Measurements from ENCODE around the gene ZAP70.

The ZAP70 gene

GRCh38 chr2:97769711-97770110, 56.3 kb downstream of the ZAP70 start:
- Histone ChIP-seq H3K36me3 (ENCODE audit: control insufficient read depth in 1 of 2, insufficient read depth in 2 of 2, low read depth in 1 of 2, low read length in 2 of 2) (peaks cover 27 to 78% of the 10 kb centered on the region in 2 experiments), H4K91ac (ENCODE audit: low read length) (no peak overlapping the region), H3K9ac (ENCODE audit: low read length) (no peak overlapping the region), H2AFZ (ENCODE audit: low read depth, low read length) (no peak overlapping the region), H3K4me2 (ENCODE audit: low read length, poor library complexity, severe bottlenecking) (no peak overlapping the region), H4K8ac (ENCODE audit: low read length) (no peak overlapping the region), H3K9me3 (ENCODE audit: control insufficient read depth, low read length) (no peaks in the 10 kb centered on the region), H3K27me3 (ENCODE audit: control insufficient read depth in 1 of 2, insufficient read depth in 1 of 2, low read length in 2 of 2) (no peaks in the 10 kb centered on the region), H3K79me1 (replicated peaks; ENCODE audit: low read length, poor library complexity, severe bottlenecking) (no peaks in the 10 kb centered on the region), H3K23ac (ENCODE audit: low read length in 2 of 2) (no peak overlapping the region), H2BK120ac (ENCODE audit: low read depth, low read length) (no peak overlapping the region), H3K4me3 (ENCODE audit: insufficient read depth in 1 of 2, low read depth in 1 of 2, low read length in 2 of 2) (no peak overlapping the region), H3K4ac (ENCODE audit: low read depth in 1 of 2, low read length in 2 of 2) (no peak overlapping the region), H2AK5ac (ENCODE audit: low read length, severe bottlenecking) (no peak overlapping the region), H3K18ac (ENCODE audit: low read depth in 1 of 2, low read length in 2 of 2) (no peak overlapping the region), H2BK15ac (ENCODE audit: low read depth, poor library complexity, severe bottlenecking) (no peak overlapping the region), H2BK5ac (ENCODE audit: low read depth, low read length, poor library complexity, severe bottlenecking) (no peak overlapping the region), H2BK12ac (ENCODE audit: low read length in 2 of 2) (no peak overlapping the region), H3K27ac (ENCODE audit: low read length, poor library complexity, severe bottlenecking) (no peak overlapping the region), H3K14ac (ENCODE audit: low read length in 2 of 2) (no peak overlapping the region), H3K4me1 (ENCODE audit: control insufficient read depth, insufficient read depth, low read depth, low read length) (peaks cover under 1% of the 10 kb centered on the region)
- 100% methylated on average over 1 of the region's 3 CpGs for WGBS
- DNase-seq, result no peak

DNA sequence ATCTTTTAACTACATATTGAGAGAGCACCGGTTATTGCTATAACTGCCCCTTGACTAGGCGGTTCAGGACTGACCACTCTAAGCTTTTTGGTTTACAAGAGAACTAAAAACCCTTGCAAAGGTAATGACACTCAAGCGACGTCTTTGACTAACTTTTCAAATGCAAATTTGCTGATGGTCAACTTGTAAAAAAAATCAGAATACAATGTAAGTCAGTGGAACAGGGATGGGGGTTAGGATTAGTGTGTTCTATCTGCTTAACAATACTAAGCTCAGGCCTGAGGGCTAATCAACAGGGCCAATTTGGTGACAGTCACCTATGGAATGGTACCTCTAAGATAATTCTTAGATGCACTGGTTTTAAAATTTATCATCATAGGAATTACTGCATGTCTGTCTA, 57.1 kb downstream of the ZAP70 start:
- Histone ChIP-seq H2BK5ac (ENCODE audit: low read depth, low read length, poor library complexity, severe bottlenecking) (no peak overlapping the region), H3K9me3 (ENCODE audit: control insufficient read depth, low read length) (no peaks in the 10 kb centered on the region), H3K4ac (ENCODE audit: low read depth in 1 of 2, low read length in 2 of 2) (no peak overlapping the region), H3K18ac (ENCODE audit: low read depth in 1 of 2, low read length in 2 of 2) (no peak overlapping the region), H3K4me1 (ENCODE audit: control insufficient read depth, insufficient read depth, low read depth, low read length) (no peaks in the 10 kb centered on the region), H3K4me3 (ENCODE audit: insufficient read depth in 1 of 2, low read depth in 1 of 2, low read length in 2 of 2) (no peak overlapping the region), H2BK12ac (ENCODE audit: low read length in 2 of 2) (no peak overlapping the region), H3K23ac (ENCODE audit: low read length in 2 of 2) (no peak overlapping the region), H4K91ac (ENCODE audit: low read length) (no peak overlapping the region), H2BK15ac (ENCODE audit: low read depth, poor library complexity, severe bottlenecking) (no peak overlapping the region), H3K27me3 (ENCODE audit: control insufficient read depth in 1 of 2, insufficient read depth in 1 of 2, low read length in 2 of 2) (no peaks in the 10 kb centered on the region), H3K27ac (ENCODE audit: low read length, poor library complexity, severe bottlenecking) (no peak overlapping the region), H3K9ac (ENCODE audit: low read length) (no peak overlapping the region), H2BK120ac (ENCODE audit: low read depth, low read length) (no peak overlapping the region), H4K8ac (ENCODE audit: low read length) (no peak overlapping the region), H3K36me3 (ENCODE audit: control insufficient read depth in 1 of 2, insufficient read depth in 2 of 2, low read depth in 1 of 2, low read length in 2 of 2) (peaks cover 26 to 78% of the 10 kb centered on the region in 2 experiments), H3K4me2 (ENCODE audit: low read length, poor library complexity, severe bottlenecking) (no peak overlapping the region), H2AK5ac (ENCODE audit: low read length, severe bottlenecking) (no peak overlapping the region), H2AFZ (ENCODE audit: low read depth, low read length) (no peak overlapping the region), H3K14ac (ENCODE audit: low read length in 2 of 2) (no peak overlapping the region), H3K79me1 (replicated peaks; ENCODE audit: low read length, poor library complexity, severe bottlenecking) (no peaks in the 10 kb centered on the region)
- WGBS, result 66% methylated on average over 4 of the region's 4 CpGs
- no peak for DNase-seq

DNA sequence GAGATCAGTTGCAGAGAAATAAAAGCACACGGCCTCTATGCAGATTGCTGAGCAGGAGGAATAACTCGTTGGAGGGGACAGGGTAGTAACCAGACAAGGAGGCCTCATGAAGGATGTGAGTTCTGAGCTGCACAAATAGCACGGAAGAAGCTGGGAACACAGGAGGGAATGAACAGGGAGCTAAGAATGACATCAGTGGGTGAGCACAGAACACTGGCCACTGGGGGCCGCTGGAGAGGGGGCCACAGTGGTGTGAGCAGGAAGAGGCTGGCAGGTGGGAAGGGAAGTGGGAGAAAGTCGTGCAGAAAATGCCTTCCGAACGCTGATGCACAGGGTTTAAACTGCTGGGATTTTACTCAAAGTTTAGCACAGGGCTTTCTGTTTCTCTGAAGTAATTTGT, 61.0 kb downstream of the ZAP70 start:
- Histone ChIP-seq H2BK5ac (ENCODE audit: low read depth, low read length, poor library complexity, severe bottlenecking) (no peak overlapping the region), H3K14ac (ENCODE audit: low read length in 2 of 2) (no peak overlapping the region), H2AFZ (ENCODE audit: low read depth, low read length) (no peak overlapping the region), H3K27me3 (ENCODE audit: control insufficient read depth in 1 of 2, insufficient read depth in 1 of 2, low read length in 2 of 2) (no peaks in the 10 kb centered on the region), H3K36me3 (ENCODE audit: control insufficient read depth in 1 of 2, insufficient read depth in 2 of 2, low read depth in 1 of 2, low read length in 2 of 2) (peaks cover 33 to 69% of the 10 kb centered on the region in 2 experiments), H4K8ac (ENCODE audit: low read length) (no peak overlapping the region), H2BK12ac (ENCODE audit: low read length in 2 of 2) (no peak overlapping the region), H3K4me2 (ENCODE audit: low read length, poor library complexity, severe bottlenecking) (no peak overlapping the region), H3K4me3 (ENCODE audit: insufficient read depth in 1 of 2, low read depth in 1 of 2, low read length in 2 of 2) (no peak overlapping the region), H3K9me3 (ENCODE audit: control insufficient read depth, low read length) (no peaks in the 10 kb centered on the region), H3K4ac (ENCODE audit: low read depth in 1 of 2, low read length in 2 of 2) (no peak overlapping the region), H2BK120ac (ENCODE audit: low read depth, low read length) (no peak overlapping the region), H2AK5ac (ENCODE audit: low read length, severe bottlenecking) (no peak overlapping the region), H3K23ac (ENCODE audit: low read length in 2 of 2) (no peak overlapping the region), H4K91ac (ENCODE audit: low read length) (no peak overlapping the region), H3K18ac (ENCODE audit: low read depth in 1 of 2, low read length in 2 of 2) (no peak overlapping the region), H3K79me1 (replicated peaks; ENCODE audit: low read length, poor library complexity, severe bottlenecking) (peaks cover 2% of the 10 kb centered on the region), H2BK15ac (ENCODE audit: low read depth, poor library complexity, severe bottlenecking) (no peak overlapping the region), H3K27ac (ENCODE audit: low read length, poor library complexity, severe bottlenecking) (no peak overlapping the region), H3K9ac (ENCODE audit: low read length) (no peak overlapping the region), H3K4me1 (ENCODE audit: control insufficient read depth, insufficient read depth, low read depth, low read length) (no peaks in the 10 kb centered on the region)
- peak; percentile 30 for DNase-seq
- 69% methylated on average over 7 of the region's 7 CpGs for WGBS

DNA sequence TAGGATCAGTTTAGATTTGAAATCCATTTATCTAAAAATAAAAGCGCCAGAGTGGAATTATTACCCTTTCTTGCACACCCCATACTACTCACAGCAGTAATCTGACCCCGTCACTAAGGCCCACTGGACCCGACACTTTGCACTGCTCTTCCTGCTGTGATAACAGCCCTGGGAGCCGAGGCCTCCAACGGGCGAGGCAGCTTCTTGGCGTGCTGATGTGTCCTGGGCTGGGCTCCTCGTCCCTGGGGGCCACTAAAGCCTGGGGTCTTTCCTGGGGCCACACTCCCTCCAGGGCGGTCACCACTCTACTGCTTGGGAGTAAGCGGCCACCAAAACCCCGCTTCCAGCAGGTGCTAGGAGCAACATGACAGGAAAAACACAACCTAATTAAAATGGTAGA, 61.7 kb downstream of the ZAP70 start:
- H3K4me2 ChIP-seq (ENCODE audit: low read length, poor library complexity, severe bottlenecking), result no peak overlapping the region
- 95% methylated on average over 8 of the region's 11 CpGs for WGBS

More for the DNA sequence above, 61.7 kb downstream of the ZAP70 start:
- Histone ChIP-seq H4K91ac (ENCODE audit: low read length) (no peak overlapping the region), H4K8ac (ENCODE audit: low read length) (no peak overlapping the region), H2BK120ac (ENCODE audit: low read depth, low read length) (no peak overlapping the region), H2BK15ac (ENCODE audit: low read depth, poor library complexity, severe bottlenecking) (no peak overlapping the region), H3K4me1 (ENCODE audit: control insufficient read depth, insufficient read depth, low read depth, low read length) (no peaks in the 10 kb centered on the region), H3K27me3 (ENCODE audit: control insufficient read depth in 1 of 2, insufficient read depth in 1 of 2, low read length in 2 of 2) (no peaks in the 10 kb centered on the region), H3K18ac (ENCODE audit: low read depth in 1 of 2, low read length in 2 of 2) (no peak overlapping the region), H3K79me1 (replicated peaks; ENCODE audit: low read length, poor library complexity, severe bottlenecking) (peaks cover 2% of the 10 kb centered on the region), H3K23ac (ENCODE audit: low read length in 2 of 2) (no peak overlapping the region), H3K14ac (ENCODE audit: low read length in 2 of 2) (no peak overlapping the region), H3K9ac (ENCODE audit: low read length) (no peak overlapping the region), H3K4me3 (ENCODE audit: insufficient read depth in 1 of 2, low read depth in 1 of 2, low read length in 2 of 2) (no peak overlapping the region), H3K36me3 (ENCODE audit: control insufficient read depth in 1 of 2, insufficient read depth in 2 of 2, low read depth in 1 of 2, low read length in 2 of 2) (peaks cover 33 to 65% of the 10 kb centered on the region in 2 experiments), H2BK5ac (ENCODE audit: low read depth, low read length, poor library complexity, severe bottlenecking) (no peak overlapping the region), H2BK12ac (ENCODE audit: low read length in 2 of 2) (no peak overlapping the region), H3K9me3 (ENCODE audit: control insufficient read depth, low read length) (no peaks in the 10 kb centered on the region), H3K27ac (ENCODE audit: low read length, poor library complexity, severe bottlenecking) (no peak overlapping the region), H2AK5ac (ENCODE audit: low read length, severe bottlenecking) (no peak overlapping the region), H3K4ac (ENCODE audit: low read depth in 1 of 2, low read length in 2 of 2) (no peak overlapping the region), H2AFZ (ENCODE audit: low read depth, low read length) (no peak overlapping the region)
- no peak for DNase-seq
